22Rv1 (cell line): ENCODE measurements around the gene PTPRD.

Source experiments
- H3K27ac ChIP-seq: fragments of 450-650 bp; 2 replicates; pipeline ENCODE4 v1.5.1; 2017
- CTCF ChIP-seq: fragments of 450-650 bp; IDR thresholded peaks from 2 replicates; pipeline ENCODE4 v1.5.1; 2017; ENCODE audit warnings: mild to moderate bottlenecking
- ZFX ChIP-seq: fragments of 450-650 bp; IDR thresholded peaks from 2 replicates; pipeline ENCODE4 v1.6.1; 2017; ENCODE audit warnings: antibody characterized with exemption, borderline replicate concordance

The PTPRD gene

GRCh38 chr9:10238087-10238486 is 374.7 kb downstream of the PTPRD start:
- TF ChIP-seq CTCF (no peak), ZFX (no peak)
- H3K27ac ChIP-seq = no peak overlapping the region

- no peak overlapping the region for H3K27ac ChIP-seq
Measured at GRCh38 chr9:10237584-10237983, 375.2 kb downstream of the PTPRD start.

GRCh38 chr9:10236161-10236560 is 376.6 kb downstream of the PTPRD start:
- TF ChIP-seq ZFX (no peak), CTCF (no peak)
- no peak overlapping the region for H3K27ac ChIP-seq

More at GRCh38 chr9:10237584-10237983, 375.2 kb downstream of the PTPRD start:
- TF ChIP-seq ZFX (no peak), CTCF (no peak)

- no peak for TF ChIP-seq ZFX
- TF ChIP-seq CTCF = no peak
- H3K27ac ChIP-seq = no peak overlapping the region
Measured at GRCh38 chr9:10235376-10235775, 377.4 kb downstream of the PTPRD start.

GRCh38 chr9:10232352-10232930 is 380.4 kb downstream of the PTPRD start:
- H3K27ac ChIP-seq = no peak overlapping the region
- peak; percentile 67 for TF ChIP-seq CTCF
- TF ChIP-seq ZFX = no peak

- H3K27ac ChIP-seq = no peak overlapping the region
- TF ChIP-seq ZFX = no peak
Measured at GRCh38 chr9:10230512-10230911, 382.3 kb downstream of the PTPRD start.

- TF ChIP-seq ZFX (no peak), CTCF (no peak)
- peak overlapping the region; percentile 56 for H3K27ac ChIP-seq
Measured at GRCh38 chr9:10228082-10228481, 384.7 kb downstream of the PTPRD start.

- no peak overlapping the region for H3K27ac ChIP-seq
- TF ChIP-seq ZFX (no peak), CTCF (no peak)
Measured at GRCh38 chr9:10226996-10227395, 385.8 kb downstream of the PTPRD start.
